PC-9 (cell line): ENCODE results near the gene SPEN.

Experiments used
- EZH2 ChIP-seq: fragments of 200-600 bp; sonication (generic); IDR thresholded peaks from 2 replicates; pipeline ENCODE4 v1.8.0; 2017; ENCODE audit warnings: antibody characterized with exemption, low read depth
- TF ChIP-seq, protein P1 (sequence below): fragments of 200-600 bp; sonication (generic); conservative IDR thresholded peaks from 2 replicates; pipeline ENCODE4 v1.6.1; 2017; ENCODE audit warnings: mixed run types, antibody characterized with exemption, mild to moderate bottlenecking, moderate library complexity

DNA sequence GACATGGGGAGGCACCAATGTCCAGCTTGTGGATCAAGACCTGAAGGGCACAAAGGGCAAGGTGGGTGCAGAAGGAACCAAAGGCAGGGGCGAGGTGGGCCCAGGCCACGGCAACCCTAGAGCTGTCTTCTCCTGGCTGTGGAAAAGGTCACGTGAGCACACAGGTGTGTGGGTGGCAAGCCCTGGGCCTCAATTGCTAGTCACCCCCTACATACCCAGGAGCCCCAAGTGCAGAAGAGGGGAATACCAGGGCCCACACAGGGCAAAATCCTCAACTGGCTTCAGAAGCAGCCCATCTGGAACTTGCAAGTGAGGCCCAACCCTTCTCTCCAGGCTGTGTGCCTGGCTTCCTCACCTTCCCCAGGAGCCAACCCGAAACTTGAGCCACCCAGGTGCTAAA is 102.8 kb downstream of the SPEN start:
- TF ChIP-seq EZH2 = no peak
- TF ChIP-seq, protein P1, sequence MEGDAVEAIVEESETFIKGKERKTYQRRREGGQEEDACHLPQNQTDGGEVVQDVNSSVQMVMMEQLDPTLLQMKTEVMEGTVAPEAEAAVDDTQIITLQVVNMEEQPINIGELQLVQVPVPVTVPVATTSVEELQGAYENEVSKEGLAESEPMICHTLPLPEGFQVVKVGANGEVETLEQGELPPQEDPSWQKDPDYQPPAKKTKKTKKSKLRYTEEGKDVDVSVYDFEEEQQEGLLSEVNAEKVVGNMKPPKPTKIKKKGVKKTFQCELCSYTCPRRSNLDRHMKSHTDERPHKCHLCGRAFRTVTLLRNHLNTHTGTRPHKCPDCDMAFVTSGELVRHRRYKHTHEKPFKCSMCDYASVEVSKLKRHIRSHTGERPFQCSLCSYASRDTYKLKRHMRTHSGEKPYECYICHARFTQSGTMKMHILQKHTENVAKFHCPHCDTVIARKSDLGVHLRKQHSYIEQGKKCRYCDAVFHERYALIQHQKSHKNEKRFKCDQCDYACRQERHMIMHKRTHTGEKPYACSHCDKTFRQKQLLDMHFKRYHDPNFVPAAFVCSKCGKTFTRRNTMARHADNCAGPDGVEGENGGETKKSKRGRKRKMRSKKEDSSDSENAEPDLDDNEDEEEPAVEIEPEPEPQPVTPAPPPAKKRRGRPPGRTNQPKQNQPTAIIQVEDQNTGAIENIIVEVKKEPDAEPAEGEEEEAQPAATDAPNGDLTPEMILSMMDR = no peak
